HL-60/S4 treated with retinoic acid at 250 ng/mL for 4 days and 3 days (cell line): ENCODE results near the gene ANO1.

Experiments used
- in situ Hi-C: fragments of 300-500 bp; cut with MboI; formaldehyde crosslinking; loops from 2 replicates; pipeline ENCODE4 v1.7.0; 2022; ENCODE audit warnings: low sequenced_read_pairs

The ANO1 gene

GRCh38 chr11:70049045-70049444 lies 29.1 kb upstream of the ANO1 start:
- in situ Hi-C loops = no loop called here

DNA sequence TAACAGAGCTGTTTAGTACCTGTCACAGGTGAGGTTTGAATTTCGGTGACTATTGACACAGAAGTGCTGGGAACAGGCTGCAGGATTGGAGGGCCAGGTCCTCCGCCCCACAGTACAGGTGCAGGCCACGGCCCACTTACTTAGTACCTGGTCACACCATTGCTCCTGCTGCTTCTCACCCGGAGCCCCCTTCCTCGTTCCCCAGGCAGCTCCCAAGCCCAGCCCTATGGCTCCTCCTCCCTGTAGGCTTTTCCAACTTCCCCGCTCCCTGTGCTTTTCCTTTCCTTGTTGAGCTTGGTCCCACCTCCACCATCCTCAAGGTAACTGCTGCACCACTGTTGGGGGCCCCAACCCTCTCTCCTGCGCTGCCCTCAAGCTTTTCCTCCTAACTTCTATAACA lies 27.9 kb upstream of the ANO1 start:
- in situ Hi-C loops = no loop called here

GRCh38 chr11:70054004-70054403 lies 24.1 kb upstream of the ANO1 start:
- in situ Hi-C loops = no loop called here

GRCh38 chr11:70055444-70055843 lies 22.7 kb upstream of the ANO1 start:
- in situ Hi-C loops = no loop called here

DNA sequence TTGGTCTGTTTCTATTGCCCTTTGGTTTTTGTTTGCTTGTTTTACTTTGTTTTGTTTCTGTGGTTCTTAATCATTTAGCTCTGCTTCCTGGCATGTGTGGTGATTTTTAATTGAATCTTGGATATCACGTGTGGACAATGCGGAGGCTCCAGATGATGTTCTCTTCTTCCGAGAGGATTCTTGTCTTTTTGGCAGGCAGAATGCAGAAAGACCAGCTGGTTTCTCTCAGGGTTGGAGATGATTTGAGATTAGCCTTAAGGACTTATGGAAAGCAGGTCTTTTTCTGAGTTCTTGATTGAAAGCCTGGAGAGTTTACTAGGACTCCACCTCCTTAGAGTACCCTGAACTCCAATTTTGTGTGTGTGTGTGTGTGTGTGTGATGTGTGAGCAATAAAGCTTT lies 21.0 kb upstream of the ANO1 start:
- in situ Hi-C loops = no loop called here

DNA sequence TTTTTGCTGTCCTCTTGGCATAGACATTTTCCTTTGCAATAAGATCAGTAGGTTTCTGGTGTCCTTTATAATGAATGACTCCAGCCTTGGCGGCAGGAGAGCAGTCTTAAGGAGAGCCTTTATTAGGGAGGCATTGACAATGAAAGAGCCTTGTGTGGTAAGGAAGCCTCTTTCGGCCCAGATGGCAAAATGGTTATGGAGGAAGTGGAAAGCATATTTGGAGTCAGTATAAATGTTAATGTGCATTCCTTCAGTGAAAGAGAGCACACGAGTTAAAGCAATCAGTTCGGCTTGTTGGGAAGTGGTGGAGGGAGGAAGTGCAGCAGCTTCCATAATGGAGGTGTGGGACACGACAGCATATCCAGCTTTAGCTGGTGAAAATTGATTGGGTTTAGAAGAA lies 18.1 kb upstream of the ANO1 start:
- in situ Hi-C loops = no loop called here

GRCh38 chr11:70060611-70061293 lies 17.4 kb upstream of the ANO1 start:
- in situ Hi-C loops = no loop called here

- in situ Hi-C loops = no loop called here
These were observed 16.4 kb upstream of the ANO1 start for GRCh38 chr11:70061734-70062133.

DNA sequence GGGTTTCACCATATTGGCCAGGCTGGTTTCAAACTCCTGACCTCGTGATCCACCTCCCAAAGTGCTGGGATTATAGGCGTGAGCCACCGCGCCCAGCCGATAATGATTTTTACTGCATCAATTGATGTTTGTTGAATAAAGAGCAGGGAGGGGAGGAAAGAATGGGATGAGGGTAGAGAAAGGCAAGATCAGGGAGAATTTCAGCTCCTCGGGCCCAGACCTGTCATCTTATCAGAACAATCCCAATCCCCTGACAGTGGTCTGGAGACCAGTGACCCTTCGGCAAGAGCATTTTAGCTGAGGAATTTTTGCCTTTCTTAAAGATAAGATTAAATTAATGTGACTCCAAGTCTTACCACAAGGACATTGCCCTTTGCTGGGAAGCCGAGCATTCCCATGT lies 15.0 kb upstream of the ANO1 start:
- in situ Hi-C loops = no loop called here

- in situ Hi-C loops = no loop called here
These were observed 14.6 kb upstream of the ANO1 start for GRCh38 chr11:70063555-70063954.

- in situ Hi-C loops = no loop called here
These were observed 13.9 kb upstream of the ANO1 start for GRCh38 chr11:70064008-70064725.

DNA sequence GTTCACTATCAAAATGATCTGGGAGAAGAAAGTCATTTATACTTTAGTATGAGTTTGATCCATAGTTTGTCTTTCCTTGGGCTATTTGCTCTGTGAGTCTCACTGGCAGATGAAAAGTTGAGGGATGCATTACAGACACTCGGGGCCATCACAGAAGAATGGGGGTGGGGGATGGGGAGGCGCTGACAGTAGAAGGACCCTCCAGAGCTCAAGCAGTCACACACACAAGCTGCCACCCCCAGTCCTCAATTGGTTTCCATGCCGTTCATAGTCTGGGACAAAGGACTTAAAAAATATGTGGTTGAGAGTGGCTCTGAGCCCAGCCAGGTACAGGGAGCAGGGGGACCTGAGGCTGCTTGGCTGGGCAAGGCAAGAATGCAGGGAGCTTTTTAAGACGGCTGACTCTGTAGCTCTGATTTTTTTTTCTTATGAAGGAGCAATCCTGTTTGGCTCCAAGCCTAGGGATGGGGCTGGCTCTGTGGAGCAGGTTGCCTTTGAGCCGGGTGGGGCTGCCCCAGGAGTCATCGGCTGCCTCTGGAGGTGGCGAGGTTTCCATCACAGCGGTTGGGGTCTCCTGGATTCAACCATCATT lies 13.3 kb upstream of the ANO1 start:
- in situ Hi-C loops = no loop called here

DNA sequence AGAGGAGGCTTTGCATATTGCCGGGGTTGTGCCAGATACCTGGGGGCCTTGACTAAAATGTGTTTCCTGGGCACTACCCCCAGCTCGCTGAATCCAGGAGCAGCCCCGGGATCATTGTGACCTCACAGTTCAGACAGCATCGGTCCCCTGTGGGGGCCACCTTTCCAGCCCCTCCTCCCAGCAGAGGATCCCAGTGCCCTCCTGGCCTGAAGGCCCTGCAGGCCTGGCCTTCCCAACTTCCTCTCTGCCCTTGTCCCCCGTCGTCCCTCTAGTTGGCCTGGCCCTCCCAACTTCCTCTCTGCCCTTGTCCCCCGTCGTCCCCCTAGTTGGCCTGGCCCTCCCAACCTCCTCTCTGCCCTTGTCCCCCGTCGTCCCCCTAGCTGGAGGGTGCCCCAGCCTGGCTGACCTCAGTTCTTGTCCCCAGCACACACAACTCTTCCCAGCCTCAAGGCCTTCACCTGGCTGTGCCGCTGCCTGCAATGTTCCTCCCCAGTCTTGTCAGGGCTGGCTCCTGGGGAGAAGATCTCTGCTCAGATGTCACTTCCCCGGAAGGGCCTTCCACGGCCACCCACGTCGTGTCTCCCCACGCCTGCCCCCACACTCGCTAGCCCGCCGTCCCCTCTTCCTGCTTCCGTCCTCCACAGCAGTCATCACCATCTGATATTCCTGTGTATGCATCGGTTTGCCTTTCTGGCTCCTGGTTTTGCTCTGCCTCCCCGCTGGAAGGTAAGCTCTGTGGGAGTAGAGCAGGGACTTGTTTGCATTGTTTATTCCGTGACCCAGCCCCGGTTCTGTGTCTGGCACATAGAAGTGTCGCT lies 12.6 kb upstream of the ANO1 start:
- in situ Hi-C loops = no loop called here

DNA sequence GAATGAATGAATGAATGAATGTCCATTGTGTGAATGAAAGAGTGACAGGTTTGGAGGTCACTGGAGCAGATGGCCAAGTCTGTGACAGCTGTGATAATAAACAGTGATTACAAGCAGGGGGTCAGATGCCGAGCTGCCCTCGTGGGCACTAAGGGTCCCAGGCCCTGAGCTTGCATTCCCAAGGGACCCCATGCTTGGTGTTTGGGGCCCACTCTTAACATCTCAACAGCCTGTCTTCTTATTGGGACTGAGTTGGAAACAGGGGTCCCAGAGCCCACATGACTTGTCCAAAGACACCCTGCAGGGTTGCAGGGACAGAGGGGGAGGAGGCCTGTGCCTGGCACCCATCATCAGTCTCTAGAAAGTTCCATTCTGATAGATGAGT lies 12.0 kb upstream of the ANO1 start:
- in situ Hi-C loops = no loop called here

- in situ Hi-C loops = no loop called here
These were observed 11.5 kb upstream of the ANO1 start for GRCh38 chr11:70066628-70067027.

DNA sequence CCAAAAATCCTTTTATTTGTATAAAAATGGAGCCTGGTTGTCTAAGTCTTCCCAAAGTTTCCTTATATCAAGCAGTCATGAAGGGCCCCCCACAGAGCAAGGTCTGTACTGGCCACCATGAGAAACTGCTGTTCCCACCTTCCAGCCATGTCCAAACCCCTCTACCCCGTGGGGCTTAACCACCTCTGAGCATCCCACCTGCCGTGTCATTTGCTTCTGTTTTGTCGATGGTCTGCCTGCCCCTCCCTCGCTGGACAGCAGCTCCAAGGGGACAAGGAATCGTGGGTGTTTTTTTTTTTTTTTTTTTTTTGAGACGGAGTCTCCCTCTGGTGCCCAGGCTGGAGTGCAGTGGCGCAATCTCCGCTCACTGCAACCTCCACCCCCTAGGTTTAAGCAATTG lies 11.1 kb upstream of the ANO1 start:
- in situ Hi-C loops = no loop called here

DNA sequence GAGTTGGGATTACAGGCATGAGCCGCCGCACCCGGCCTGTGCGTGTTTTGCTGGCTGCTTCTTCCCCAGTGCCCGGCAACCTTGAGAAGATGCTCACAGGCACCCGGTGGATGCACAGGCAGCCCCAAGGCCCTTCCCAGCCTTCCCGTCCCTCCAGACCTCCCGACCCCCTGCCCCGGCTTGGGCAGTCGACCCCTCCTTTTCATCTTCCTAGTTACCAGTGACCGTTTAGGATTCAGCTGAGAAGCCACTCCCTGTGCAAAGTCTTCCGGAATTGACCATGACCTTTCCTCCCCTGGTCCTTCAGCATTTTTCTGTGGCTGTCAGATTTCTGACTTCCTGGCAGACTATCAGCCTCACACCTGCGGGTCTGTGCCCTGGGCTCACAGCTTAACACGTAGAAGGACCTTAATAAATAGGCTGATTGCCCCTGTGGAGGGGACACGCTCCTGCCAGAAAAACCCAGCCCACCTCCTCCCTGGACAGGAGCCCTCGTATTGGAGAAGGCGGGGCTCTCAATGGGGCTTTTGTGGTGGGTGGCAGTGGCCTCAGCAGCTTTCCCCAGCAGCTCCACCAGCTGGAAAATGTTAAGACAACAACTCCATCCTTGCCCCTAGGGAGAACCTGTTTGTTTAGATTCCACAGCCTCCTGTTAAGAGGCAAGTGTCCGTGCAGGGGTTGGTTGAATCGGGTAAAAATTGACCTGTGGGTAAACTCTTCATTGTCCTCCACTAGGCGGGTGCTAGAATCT lies 10.4 kb upstream of the ANO1 start:
- in situ Hi-C loops = no loop called here

DNA sequence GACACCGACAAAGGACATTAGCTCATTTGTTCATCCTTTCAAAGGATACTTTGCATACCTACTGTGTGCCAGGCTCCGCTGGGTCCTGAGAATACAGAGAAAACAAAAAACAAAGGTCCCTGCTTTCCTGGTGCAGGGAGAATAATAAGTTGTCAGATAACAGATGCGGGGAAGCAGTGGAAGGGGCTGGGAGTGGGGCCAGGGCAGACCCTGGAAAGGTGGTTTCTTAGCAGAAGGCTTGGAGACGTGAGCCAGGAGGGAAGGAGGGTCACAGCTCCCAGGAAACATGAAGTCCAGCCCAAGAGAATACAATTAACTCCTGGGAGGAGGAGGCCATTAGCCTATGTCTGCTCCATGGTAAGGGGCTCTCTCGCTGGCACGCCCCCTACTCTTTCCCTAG lies 9.8 kb upstream of the ANO1 start:
- in situ Hi-C loops = no loop called here

DNA sequence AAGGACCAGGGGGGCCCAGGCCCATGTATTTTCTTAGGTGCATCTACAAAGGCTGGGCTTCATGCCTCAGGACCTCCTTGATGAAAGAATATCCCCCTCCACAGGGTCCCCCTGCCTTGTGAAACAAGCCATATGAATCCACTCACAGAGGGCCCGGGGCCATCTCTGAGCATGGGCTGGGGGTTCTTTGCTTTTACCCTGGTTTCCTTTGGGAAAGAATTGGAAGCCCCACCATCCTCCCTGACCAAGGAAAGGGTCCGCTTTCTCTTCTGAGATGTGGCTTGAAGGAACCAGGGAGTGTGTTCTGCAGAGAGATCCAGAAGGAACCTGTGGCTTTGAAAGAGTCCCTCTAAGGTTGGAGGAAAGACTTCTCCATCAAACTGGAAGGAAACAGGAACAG lies 9.2 kb upstream of the ANO1 start:
- in situ Hi-C loops = no loop called here

GRCh38 chr11:70070706-70071105 lies 7.4 kb upstream of the ANO1 start:
- in situ Hi-C loops = no loop called here

GRCh38 chr11:70071996-70072395 lies 6.1 kb upstream of the ANO1 start:
- in situ Hi-C loops = no loop called here
